Measurements from ENCODE around the gene DGKG. TPM values are rescaled to one million over a fixed set of nuclear protein-coding genes. Genes with fewer than 3 reads are reported as not detected.

Gene DGKG
- total RNA-seq, 1 donor from 2014 or later: 7.3 TPM

- DNase-seq (ENCODE audit: low spot score in 2 of 2) (no peak), FAIRE-seq (no peak)
Observed at GRCh38 chr3:186248850-186249249, 113.2 kb downstream of the DGKG start.

GRCh38 chr3:186247821-186248814, 113.9 kb downstream of the DGKG start:
- FAIRE-seq (no peak), DNase-seq (ENCODE audit: low spot score in 2 of 2) (no peak)

- FAIRE-seq (no peak), DNase-seq (ENCODE audit: low spot score in 2 of 2) (no peak)
Observed at GRCh38 chr3:186246941-186247340, 115.1 kb downstream of the DGKG start.

GRCh38 chr3:186244016-186244415, 118.0 kb downstream of the DGKG start:
- FAIRE-seq: no peak
- no peak for DNase-seq (ENCODE audit: low spot score in 2 of 2)

- DNase-seq (ENCODE audit: low spot score in 2 of 2) (peak; percentile 35 to 70), FAIRE-seq (no peak)
Observed at GRCh38 chr3:186241910-186242821, 119.9 kb downstream of the DGKG start.

- FAIRE-seq: no peak
Observed at GRCh38 chr3:186239321-186239720, 122.7 kb downstream of the DGKG start.

GRCh38 chr3:186237915-186238314, 124.1 kb downstream of the DGKG start:
- FAIRE-seq (no peak), DNase-seq (ENCODE audit: low spot score in 2 of 2) (no peak)

More at GRCh38 chr3:186239321-186239720, 122.7 kb downstream of the DGKG start:
- DNase-seq (ENCODE audit: low spot score in 2 of 2): peak in 1 of 2 donors; percentile 38

GRCh38 chr3:186236357-186237020, 125.5 kb downstream of the DGKG start:
- FAIRE-seq: no peak
- DNase-seq (ENCODE audit: low spot score in 2 of 2): no peak

GRCh38 chr3:186235554-186235953, 126.5 kb downstream of the DGKG start:
- FAIRE-seq (no peak), DNase-seq (ENCODE audit: low spot score in 2 of 2) (no peak)

- DNase-seq (ENCODE audit: low spot score in 2 of 2) (no peak), FAIRE-seq (no peak)
Observed at GRCh38 chr3:186234152-186234551, 127.9 kb downstream of the DGKG start.

- no peak for FAIRE-seq
- DNase-seq (ENCODE audit: low spot score in 2 of 2): no peak
Observed at GRCh38 chr3:186226482-186226881, 135.6 kb downstream of the DGKG start.

- DNase-seq (ENCODE audit: low spot score in 2 of 2): no peak
- FAIRE-seq: no peak
Observed at GRCh38 chr3:186225603-186226002, 136.4 kb downstream of the DGKG start.

- FAIRE-seq: no peak
- DNase-seq (ENCODE audit: low spot score in 2 of 2): no peak
Observed at GRCh38 chr3:186224041-186224610, 137.9 kb downstream of the DGKG start.

- no peak for FAIRE-seq
- DNase-seq (ENCODE audit: low spot score in 2 of 2): no peak
Observed at GRCh38 chr3:186223476-186223875, 138.6 kb downstream of the DGKG start.

- FAIRE-seq (no peak), DNase-seq (ENCODE audit: low spot score in 2 of 2) (no peak)
Observed at GRCh38 chr3:186221760-186222378, 140.2 kb downstream of the DGKG start.

GRCh38 chr3:186220911-186221645, 141.0 kb downstream of the DGKG start:
- DNase-seq (ENCODE audit: low spot score in 2 of 2): peak; percentile 41 to 49
- FAIRE-seq: no peak

- FAIRE-seq (no peak), DNase-seq (ENCODE audit: low spot score in 2 of 2) (no peak)
Observed at GRCh38 chr3:186220365-186220764, 141.7 kb downstream of the DGKG start.

- FAIRE-seq (no peak), DNase-seq (ENCODE audit: low spot score in 2 of 2) (no peak)
Observed at GRCh38 chr3:186219211-186219638, 142.8 kb downstream of the DGKG start.

GRCh38 chr3:186218421-186218820, 143.6 kb downstream of the DGKG start:
- FAIRE-seq (no peak), DNase-seq (ENCODE audit: low spot score in 2 of 2) (no peak)
